ENCODE results near the gene MIF. TPM values are rescaled to one million over a fixed set of nuclear protein-coding genes. Genes with fewer than 3 reads are reported as not detected.

Gene MIF
- total RNA-seq, 2 experiments from 2014 or later: 1,202 to 1,440 TPM

GRCh38 chr22:23849009-23850006 is 44.9 kb upstream of the MIF start:
- no peaks in the 10 kb centered on the region for H3K36me3 ChIP-seq (ENCODE audit: insufficient read depth, low read length)
- H3K79me2 ChIP-seq (ENCODE audit: insufficient read depth, low read depth, low read length): no peaks in the 10 kb centered on the region
- ChIA-PET POLR2A (interaction anchor here (1.1 to 1.6 kb wide), 4 partner anchors 9 to 95 kb away, joined by 4 to 5 read pairs (median 4); partner anchors contain the start of gene VPREB3), CTCF (ENCODE audit: unreplicated experiment) (interaction anchor here (0.6 to 2.1 kb wide), 11 partner anchors 8 to 335 kb away, joined by 3 to 7 read pairs (median 3); partner anchors contain the start of genes MMP11, SLC2A11 and SMARCB1)
- H3K9me2 ChIP-seq (ENCODE audit: insufficient read depth, low read length): no peaks in the 10 kb centered on the region
- H3K4me2 ChIP-seq (ENCODE audit: low read length): peak overlapping the region; percentile 76
- H2AFZ ChIP-seq (ENCODE audit: low read length): peak overlapping the region; percentile 58; the same call in 1 of the 2 replicates
- H3K4me3 ChIP-seq (ENCODE audit: low read depth, low read length, poor library complexity, severe bottlenecking): peak overlapping the region; percentile 54
- peak overlapping the region; percentile 82 for H3K27ac ChIP-seq (ENCODE audit: low read depth, low read length, poor library complexity, severe bottlenecking)
- peak; percentile 86 for DNase-seq (ENCODE audit: low spot score)
- intact Hi-C loops (cut with micrococcal nuclease; ENCODE audit: unreplicated experiment): loop anchor here (5.0 to 10.0 kb wide), 3 partner anchors 97 to 305 kb away; partner anchors contain the start of genes VPREB3 and ZNF70
- no peaks in the 10 kb centered on the region for H3K9me3 ChIP-seq (ENCODE audit: low read length)
- TF ChIP-seq CTCF (conservative IDR thresholded peaks at IDR 0.05; ENCODE audit: low read length): peak; percentile 90
- TF ChIP-seq EZH2phosphoT487 (IDR thresholded peaks at IDR 0.05; ENCODE audit: borderline replicate concordance, low read depth, low read length): no peak
- no peaks in the 10 kb centered on the region for H4K20me1 ChIP-seq (ENCODE audit: insufficient read depth, low read length)
- peaks cover 75% of the 10 kb centered on the region for H3K4me1 ChIP-seq (ENCODE audit: insufficient read depth, low read length, poor library complexity, severe bottlenecking)
- no TSS peak for BruUV-seq (replicated peaks)

DNA sequence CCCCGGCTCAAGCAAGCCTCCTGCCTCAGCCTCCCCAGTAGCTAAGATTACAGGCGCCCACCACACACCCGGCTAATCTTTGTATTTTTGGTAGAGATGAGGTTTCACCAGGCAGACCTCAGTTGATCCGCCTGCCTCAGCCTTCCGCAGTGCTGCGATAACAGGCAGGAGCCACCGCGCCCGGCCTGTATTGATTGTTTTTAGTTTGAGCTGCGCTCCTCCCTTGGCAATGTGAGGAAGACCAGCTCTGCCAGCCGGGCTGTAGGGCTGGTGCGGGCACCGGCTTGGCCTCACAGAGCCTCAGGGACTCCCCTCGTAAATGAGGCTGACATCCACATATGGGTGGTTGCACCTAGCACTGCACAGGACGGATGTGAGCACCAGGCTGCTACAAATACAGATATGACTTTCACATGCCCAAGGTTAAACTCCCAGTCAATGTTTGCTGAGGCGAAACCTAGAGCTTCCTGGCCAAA is 44.0 kb upstream of the MIF start:
- TF ChIP-seq EZH2phosphoT487 (IDR thresholded peaks at IDR 0.05; ENCODE audit: borderline replicate concordance, low read depth, low read length) (no peak), CTCF (conservative IDR thresholded peaks at IDR 0.05; ENCODE audit: low read length) (no peak)
- Histone ChIP-seq H3K4me1 (ENCODE audit: insufficient read depth, low read length, poor library complexity, severe bottlenecking) (peaks cover 66% of the 10 kb centered on the region), H3K36me3 (ENCODE audit: insufficient read depth, low read length) (no peaks in the 10 kb centered on the region), H2AFZ (ENCODE audit: low read length) (peak overlapping the region; percentile 34; the same call in 1 of the 2 replicates), H3K79me2 (ENCODE audit: insufficient read depth, low read depth, low read length) (no peaks in the 10 kb centered on the region), H3K27ac (ENCODE audit: low read depth, low read length, poor library complexity, severe bottlenecking) (peak overlapping the region; percentile 21), H3K4me3 (ENCODE audit: low read depth, low read length, poor library complexity, severe bottlenecking) (no peak overlapping the region), H3K9me2 (ENCODE audit: insufficient read depth, low read length) (no peaks in the 10 kb centered on the region), H3K9me3 (ENCODE audit: low read length) (no peaks in the 10 kb centered on the region), H4K20me1 (ENCODE audit: insufficient read depth, low read length) (no peaks in the 10 kb centered on the region), H3K4me2 (ENCODE audit: low read length) (peak overlapping the region; percentile 72)
- intact Hi-C loops (cut with micrococcal nuclease; ENCODE audit: unreplicated experiment): loop anchor here (10.0 kb wide), 1 partner anchor 305 kb away; no protein-coding TSS in a partner anchor
- ChIA-PET CTCF (ENCODE audit: unreplicated experiment) (interaction anchor here (0.6 to 2.1 kb wide), 10 partner anchors 7 to 336 kb away, joined by 3 to 7 read pairs (median 4); partner anchors contain the start of genes MMP11 and SLC2A11), POLR2A (interaction anchor here (0.8 to 1.6 kb wide), 5 partner anchors 9 to 95 kb away, joined by 4 to 9 read pairs (median 5); partner anchors contain the start of genes CHCHD10, MIF and VPREB3)
- no TSS peak for BruUV-seq (replicated peaks)
- DNase-seq (ENCODE audit: low spot score): peak; percentile 63

All from OCI-LY7 (cell line).